ENCODE data around the gene MRFAP1L1.

DNA sequence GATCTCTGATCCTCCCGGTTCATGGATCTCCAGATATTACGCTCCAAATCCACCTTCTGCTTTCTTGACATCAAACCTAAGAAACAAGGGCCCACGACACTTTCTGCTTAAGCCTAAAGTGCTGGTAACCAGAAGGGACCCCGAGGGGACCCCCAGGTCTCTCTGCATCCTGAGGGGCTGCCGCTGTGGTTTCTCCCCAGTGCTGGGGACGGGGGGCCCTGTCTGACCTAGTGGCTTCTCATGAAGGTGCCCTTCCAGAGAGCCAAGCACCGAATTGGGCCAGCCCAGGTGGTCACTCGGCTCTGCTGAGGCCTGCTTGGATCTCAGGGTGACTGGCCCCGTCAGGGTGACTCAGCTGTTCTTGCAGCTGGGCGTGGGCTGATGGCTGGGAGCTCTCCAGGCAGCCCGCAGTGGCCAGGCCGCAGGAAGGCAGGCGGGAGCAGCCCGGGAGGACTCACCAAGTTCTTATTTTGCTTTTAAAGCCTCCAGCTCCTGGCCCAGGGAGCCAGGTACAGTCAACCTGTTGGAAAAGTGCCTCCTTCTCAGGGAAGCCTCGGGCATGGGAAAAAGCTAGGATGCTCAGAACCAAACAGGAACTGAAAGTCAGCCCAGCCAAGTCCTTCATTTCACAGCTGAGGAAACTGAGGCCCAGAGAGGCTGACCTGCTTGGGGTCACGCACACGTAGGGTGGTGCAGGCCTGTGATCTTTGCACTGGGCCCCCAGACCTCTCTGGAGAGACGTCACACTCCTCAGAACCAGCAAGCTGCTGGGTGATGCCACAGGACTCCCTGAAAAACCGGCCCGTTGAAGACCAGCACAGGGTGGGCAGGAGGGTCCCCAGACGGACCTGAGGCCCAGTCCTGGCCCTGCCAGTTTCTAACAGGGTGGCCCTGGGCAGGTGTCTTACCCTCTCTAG lies 23.0 kb upstream of the MRFAP1L1 start:
- TF ChIP-seq SP1 (IDR thresholded peaks at IDR 0.05), result no peak
- TF ChIP-seq FOXK2 (IDR thresholded peaks at IDR 0.05), result no peak
- TF ChIP-seq, protein P1, sequence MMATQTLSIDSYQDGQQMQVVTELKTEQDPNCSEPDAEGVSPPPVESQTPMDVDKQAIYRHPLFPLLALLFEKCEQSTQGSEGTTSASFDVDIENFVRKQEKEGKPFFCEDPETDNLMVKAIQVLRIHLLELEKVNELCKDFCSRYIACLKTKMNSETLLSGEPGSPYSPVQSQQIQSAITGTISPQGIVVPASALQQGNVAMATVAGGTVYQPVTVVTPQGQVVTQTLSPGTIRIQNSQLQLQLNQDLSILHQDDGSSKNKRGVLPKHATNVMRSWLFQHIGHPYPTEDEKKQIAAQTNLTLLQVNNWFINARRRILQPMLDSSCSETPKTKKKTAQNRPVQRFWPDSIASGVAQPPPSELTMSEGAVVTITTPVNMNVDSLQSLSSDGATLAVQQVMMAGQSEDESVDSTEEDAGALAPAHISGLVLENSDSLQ (IDR thresholded peaks at IDR 0.05), result no peak
- TF ChIP-seq FOXM1 (IDR thresholded peaks at IDR 0.05; ENCODE audit: borderline replicate concordance), result no peak
- no peak for TF ChIP-seq HDGF (IDR thresholded peaks at IDR 0.05; ENCODE audit: borderline replicate concordance)
- no peak for TF ChIP-seq L3MBTL2 (conservative IDR thresholded peaks at IDR 0.05)
- no peak for TF ChIP-seq FOXA1 (IDR thresholded peaks at IDR 0.05)
- TF ChIP-seq LEF1 (IDR thresholded peaks at IDR 0.05; ENCODE audit: borderline replicate concordance), result no peak
- no peak for TF ChIP-seq NFRKB (IDR thresholded peaks at IDR 0.05)
- TF ChIP-seq ELF4 (IDR thresholded peaks at IDR 0.05), result no peak
- no peak for TF ChIP-seq SUZ12 (IDR thresholded peaks at IDR 0.05)

Data from HEK293T (cell line).